UCSD-AML1 (cell line): Measurements from ENCODE around the gene IRAK3.
"Not testable (repeated sequence)": the region's sequence is repeated elsewhere in the genome, so short reads cannot be mapped to it uniquely, and the experiment has no call there.

ENCODE experiments used
- DNase-seq: peaks from one replicate; lab custom pipeline; 2025; ENCODE audit not compliant: unreplicated experiment; lab: John Stamatoyannopoulos, UW

Gene IRAK3

DNA sequence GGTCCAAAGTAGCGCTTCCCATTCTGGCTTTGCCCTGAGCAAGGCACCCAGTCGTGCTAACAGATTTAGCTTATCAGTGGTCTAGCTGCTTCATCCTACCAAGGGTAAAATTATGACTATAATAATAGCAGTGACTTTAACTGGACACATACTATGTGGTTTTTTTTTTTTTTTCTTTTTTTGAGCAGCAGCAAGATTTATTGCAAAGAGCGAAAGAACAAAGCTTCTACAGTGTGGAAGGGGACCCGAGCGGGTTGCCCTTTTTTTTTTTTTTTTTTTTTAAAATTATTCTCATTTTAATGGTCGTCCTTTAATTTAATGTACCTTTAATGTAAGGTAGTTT, 113.8 kb downstream of the IRAK3 start:
- no peak for DNase-seq

DNA sequence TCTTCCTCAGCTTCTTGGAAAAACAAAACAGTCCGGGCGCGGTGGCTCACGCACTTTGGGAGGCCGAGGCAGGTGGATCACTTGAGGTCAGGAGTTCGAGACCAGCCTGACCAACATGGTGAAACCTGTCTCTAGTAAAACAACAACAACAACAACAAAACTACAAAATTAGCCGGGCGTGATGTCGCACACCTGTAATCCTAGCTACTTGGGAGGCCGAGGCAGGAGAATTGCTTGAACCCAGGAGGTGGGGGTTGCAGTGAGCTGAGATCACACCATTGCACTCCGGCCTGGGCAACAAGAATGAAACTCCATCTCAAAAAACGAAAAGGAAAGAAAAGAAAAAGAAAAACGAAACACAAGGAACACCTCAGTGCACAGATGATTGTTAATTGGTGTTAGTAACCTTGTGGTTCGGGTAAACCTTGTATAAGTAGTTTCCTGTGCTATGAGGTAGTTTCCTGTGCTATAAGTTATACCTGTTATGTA, 114.3 kb downstream of the IRAK3 start:
- DNase-seq: not testable (repeated sequence)
